Dendritic cell treated with granulocyte-macrophage colony-stimulating factor and Interleukin-4, amounts not matched to agents 40 ng/mL and 50 ng/mL, for 4 days (primary cell): Measurements from ENCODE around the gene GNL1.
"Not testable (repeated sequence)": the region's sequence is repeated elsewhere in the genome, so short reads cannot be mapped to it uniquely, and the experiment has no call there.

Experiments
- H3K27ac Mint-ChIP-seq: one replicate; pipeline ENCODE4 v1.8.0; 2022; ENCODE audit warnings: mild to moderate bottlenecking, mixed read lengths
- H3K27me3 Mint-ChIP-seq: one replicate; pipeline ENCODE4 v1.8.0; 2022; ENCODE audit warnings: mild to moderate bottlenecking, mixed read lengths
- H3K36me3 Mint-ChIP-seq: one replicate; pipeline ENCODE4 v1.8.0; 2022; ENCODE audit warnings: low read depth, mixed read lengths
- H3K4me1 Mint-ChIP-seq: one replicate; pipeline ENCODE4 v1.8.0; 2022; ENCODE audit warnings: low read depth, mixed read lengths
- H3K4me3 Mint-ChIP-seq: one replicate; pipeline ENCODE4 v1.8.0; 2022; ENCODE audit warnings: mild to moderate bottlenecking, moderate library complexity, mixed read lengths
- H3K9me3 Mint-ChIP-seq: one replicate; pipeline ENCODE4 v1.8.0; 2022; ENCODE audit warnings: mixed read lengths
- intact Hi-C: fragments of 100-400 bp; cut with micrococcal nuclease; formaldehyde crosslinking; loops from one replicate; pipeline ENCODE4 v1.15.0; 2022

GNL1 gene

GRCh38 chr6:30511169-30511546, 45.1 kb downstream of the GNL1 start:
- peak overlapping the region; percentile 70 for H3K27ac Mint-ChIP-seq
- no peak overlapping the region for H3K4me3 Mint-ChIP-seq
- H3K36me3 Mint-ChIP-seq, result no peaks in the 10 kb centered on the region
- H3K4me1 Mint-ChIP-seq, result peaks cover 61% of the 10 kb centered on the region
- no peaks in the 10 kb centered on the region for H3K27me3 Mint-ChIP-seq
- H3K9me3 Mint-ChIP-seq, result no peaks in the 10 kb centered on the region
- intact Hi-C loops, result no loop called here

DNA sequence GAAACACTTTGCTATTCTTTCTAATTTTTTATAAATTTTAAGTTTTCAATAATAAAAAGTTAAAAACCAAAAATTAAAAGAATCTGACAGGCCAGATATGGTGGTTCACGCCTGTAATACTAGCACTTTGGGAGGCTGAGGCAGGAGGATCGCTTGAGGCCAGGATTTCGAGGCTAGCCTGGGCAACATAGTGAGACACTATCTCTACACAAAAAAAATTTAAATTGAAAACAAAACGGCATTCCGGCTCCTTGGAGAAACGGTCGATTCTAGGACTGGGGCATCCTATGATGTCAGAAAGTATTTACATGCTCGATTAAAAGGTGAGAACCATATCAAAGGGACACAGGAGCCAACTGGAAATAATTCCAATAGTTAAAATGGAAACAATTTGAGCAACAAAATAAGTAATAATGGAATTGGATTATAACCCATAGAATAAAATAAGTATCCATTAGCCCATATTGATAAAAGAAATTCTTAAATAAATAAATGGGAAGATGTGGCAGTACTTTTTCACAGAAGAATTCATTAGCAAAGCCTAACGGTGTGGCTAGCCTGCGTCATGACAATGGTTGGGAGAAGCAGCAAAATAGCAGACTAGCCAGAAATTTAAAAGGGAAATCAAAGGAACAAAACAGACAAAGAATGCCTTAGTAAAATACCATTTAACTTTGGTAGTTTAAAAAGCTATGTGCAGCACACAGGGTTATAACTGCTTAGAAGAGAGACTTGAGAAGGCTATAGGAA, 45.7 kb downstream of the GNL1 start:
- Mint-ChIP-seq H3K9me3 (no peaks in the 10 kb centered on the region), H3K4me3 (no peak overlapping the region), H3K4me1 (peaks cover 57% of the 10 kb centered on the region), H3K27ac (peak overlapping the region; percentile 70), H3K27me3 (no peaks in the 10 kb centered on the region), H3K36me3 (no peaks in the 10 kb centered on the region)
- intact Hi-C loops, result no loop called here

DNA sequence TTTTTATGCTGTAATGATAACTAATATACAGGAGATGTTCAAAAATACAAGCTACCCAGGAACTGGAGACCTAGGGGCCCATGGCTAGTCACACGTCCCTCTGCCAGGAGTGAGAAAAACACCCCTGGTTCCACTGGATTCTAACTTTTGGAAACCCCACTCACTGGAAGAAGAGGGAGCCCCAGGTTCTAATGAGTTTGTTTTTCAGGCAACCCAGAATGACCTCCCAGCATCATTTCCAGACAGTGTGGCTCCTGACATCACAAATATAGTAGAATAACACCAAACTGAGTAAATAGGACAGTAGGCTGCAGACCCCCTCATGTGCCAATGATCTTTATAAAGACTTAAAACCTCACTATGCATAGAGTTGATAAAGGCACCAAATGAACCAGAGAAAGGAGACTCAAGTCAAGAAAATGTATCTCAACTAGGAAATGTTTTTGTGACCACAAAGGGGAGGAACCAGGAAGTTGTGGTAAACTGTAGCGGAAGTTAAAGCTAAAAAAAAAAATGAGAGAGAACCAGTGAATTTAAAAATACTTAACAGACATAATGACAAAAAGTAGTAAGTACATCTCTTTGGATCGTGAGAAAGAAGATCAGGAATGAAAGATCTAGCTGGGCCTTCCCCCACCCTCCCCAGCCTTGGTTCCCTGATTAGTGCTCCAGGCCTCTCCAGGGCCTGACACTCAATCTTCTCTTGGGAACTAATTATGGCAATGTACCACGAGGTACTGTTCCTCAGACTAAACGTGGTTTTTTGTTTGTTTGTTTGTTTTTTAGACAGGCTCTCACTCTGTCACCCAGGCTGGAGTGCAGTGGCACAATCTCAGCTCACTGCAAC, 47.2 kb downstream of the GNL1 start:
- Mint-ChIP-seq H3K4me3 (peak overlapping the region; percentile 34), H3K4me1 (peaks cover 45% of the 10 kb centered on the region), H3K27me3 (no peaks in the 10 kb centered on the region), H3K9me3 (no peaks in the 10 kb centered on the region), H3K27ac (peak overlapping the region; percentile 82), H3K36me3 (no peaks in the 10 kb centered on the region)
- intact Hi-C loops, result no loop called here

DNA sequence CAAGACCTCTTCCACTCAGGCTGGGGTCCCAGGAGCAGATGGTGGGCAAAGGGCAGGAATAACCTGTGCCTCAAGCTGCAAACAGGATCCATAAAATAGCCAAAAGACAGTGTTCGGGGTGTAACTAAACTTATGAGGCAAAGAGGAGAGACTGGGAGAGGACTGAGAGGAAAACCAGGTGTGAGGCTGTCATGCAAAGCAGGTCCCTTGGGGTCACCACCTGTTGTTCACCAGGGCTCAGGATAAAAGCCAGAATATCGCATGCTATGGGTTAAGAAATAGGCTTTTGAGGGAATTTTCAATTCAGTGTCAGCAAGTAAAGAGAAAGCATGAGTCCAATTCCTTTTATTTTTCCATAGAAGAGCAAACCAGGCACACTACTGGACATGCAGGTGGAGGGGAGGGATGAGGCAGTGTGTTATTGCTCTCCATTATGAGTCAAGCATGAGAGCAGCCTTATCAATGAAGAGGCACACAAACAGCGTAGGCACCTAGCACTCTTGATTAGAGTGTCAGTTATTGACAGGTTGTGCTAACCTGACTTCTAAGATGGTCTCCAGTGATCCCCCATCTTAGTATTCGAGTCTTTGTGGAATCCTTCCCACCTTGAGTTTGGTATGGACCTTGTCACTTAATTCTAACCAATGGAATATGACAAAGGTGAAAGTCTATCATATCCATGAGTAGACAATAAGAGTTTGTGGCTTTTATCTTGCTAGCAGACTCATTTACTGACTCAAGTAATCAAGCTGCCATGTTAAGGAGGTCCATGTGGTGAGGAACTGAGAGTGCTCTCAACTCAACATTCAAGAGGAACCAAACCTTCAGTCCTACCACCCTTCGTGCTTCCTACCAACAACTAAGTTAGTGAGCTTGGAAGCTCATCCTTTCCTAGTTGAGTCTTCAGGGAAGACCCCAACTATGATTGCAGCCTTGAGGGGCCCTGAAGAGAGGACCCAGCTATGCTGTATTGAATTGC, 48.2 kb downstream of the GNL1 start:
- intact Hi-C loops, result no loop called here
- Mint-ChIP-seq H3K4me1 (peaks cover 45% of the 10 kb centered on the region), H3K27me3 (no peaks in the 10 kb centered on the region), H3K36me3 (no peaks in the 10 kb centered on the region), H3K9me3 (no peaks in the 10 kb centered on the region), H3K4me3 (peak overlapping the region; percentile 13), H3K27ac (peak overlapping the region; percentile 82)

DNA sequence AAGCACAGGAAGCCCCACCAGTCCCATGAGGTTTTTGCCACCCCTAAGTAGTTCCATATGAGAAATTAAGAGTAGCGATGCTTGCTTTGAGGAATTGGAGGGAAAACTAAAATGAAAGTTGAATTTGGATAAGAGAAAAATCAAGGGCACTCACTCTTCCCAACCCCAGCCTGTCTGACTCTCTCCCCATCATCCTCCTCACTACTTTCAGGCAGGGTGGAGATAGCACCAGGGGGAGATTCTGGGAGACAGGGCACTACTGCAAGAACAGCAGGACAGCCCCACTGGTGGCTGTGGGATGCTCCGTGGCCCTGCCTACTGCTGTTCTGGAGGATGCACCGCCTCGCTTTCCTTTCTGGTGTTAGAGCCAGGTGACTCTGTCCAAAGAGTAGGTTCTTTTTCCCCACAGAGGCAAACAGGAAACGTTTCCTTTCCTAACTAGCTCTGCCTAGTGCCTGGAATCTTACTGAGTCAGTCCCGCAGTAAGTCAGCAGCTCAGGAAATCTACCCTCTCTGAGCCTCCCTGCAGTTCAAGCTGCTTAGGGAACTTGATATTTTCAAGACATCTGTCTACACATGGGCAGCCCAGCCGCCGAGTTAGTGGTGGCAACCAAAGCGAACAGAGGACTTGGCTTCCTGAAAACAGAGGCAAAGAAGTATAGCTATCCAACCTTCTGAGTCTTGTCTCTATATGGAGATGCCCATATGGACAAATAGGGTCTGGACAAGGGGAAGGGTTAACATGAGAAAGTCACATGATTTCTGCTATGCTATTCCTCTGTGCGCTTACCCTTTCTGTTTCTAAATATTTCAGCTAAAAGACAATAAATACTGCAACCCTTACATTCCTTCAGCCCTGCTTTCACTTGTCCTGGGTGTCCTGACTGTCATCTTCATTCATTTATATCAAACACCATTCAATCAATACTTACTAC, 55.6 kb downstream of the GNL1 start:
- Mint-ChIP-seq H3K9me3 (no peaks in the 10 kb centered on the region), H3K4me1 (peaks cover 33% of the 10 kb centered on the region), H3K27ac (no peak overlapping the region), H3K36me3 (no peaks in the 10 kb centered on the region), H3K4me3 (no peak overlapping the region), H3K27me3 (no peaks in the 10 kb centered on the region)
- intact Hi-C loops, result no loop called here

DNA sequence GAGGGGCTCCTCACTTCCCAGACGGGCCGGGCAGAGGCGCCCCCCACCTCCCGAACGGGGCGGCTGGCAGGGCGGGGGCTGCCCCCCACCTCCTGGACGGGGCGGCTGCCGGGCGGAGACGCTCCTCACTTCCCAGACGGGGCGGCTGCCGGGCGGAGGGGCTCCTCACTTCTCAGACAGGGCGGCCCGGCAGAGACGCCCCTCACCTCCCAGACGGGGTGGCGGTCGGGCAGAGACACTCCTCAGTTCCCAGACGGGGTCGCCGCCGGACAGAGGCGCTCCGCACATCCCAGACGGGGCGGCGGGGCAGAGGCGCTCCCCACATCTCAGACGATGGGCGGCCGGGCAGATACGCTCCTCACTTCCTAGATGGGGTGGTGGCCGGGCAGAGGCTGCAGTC, 57.6 kb downstream of the GNL1 start:
- H3K4me3 Mint-ChIP-seq, H3K9me3 Mint-ChIP-seq, H3K27ac Mint-ChIP-seq, intact Hi-C loops, H3K36me3 Mint-ChIP-seq, H3K27me3 Mint-ChIP-seq: not testable (repeated sequence)
- H3K4me1 Mint-ChIP-seq, result peaks cover 51% of the 10 kb centered on the region

- H3K9me3 Mint-ChIP-seq, result no peaks in the 10 kb centered on the region
- no peak overlapping the region for H3K4me3 Mint-ChIP-seq
- peaks cover 59% of the 10 kb centered on the region for H3K4me1 Mint-ChIP-seq
- peaks cover 19% of the 10 kb centered on the region for H3K36me3 Mint-ChIP-seq
- H3K27me3 Mint-ChIP-seq, result no peaks in the 10 kb centered on the region
- H3K27ac Mint-ChIP-seq, result peak overlapping the region; percentile 75
- intact Hi-C loops, result loop anchor here (2.0 kb wide), 1 partner anchor 35 kb away; no protein-coding TSS in a partner anchor
Measured at GRCh38 chr6:30497714-30498113, 58.6 kb downstream of the GNL1 start.

- not testable (repeated sequence) for H3K27me3 Mint-ChIP-seq, H3K4me3 Mint-ChIP-seq, H3K9me3 Mint-ChIP-seq
- Mint-ChIP-seq H3K27ac (peak overlapping the region; percentile 75), H3K4me1 (peaks cover 64% of the 10 kb centered on the region), H3K36me3 (peaks cover 24% of the 10 kb centered on the region)
- intact Hi-C loops, result loop anchor here (2.0 kb wide), 1 partner anchor 36 kb away; no protein-coding TSS in a partner anchor
Measured at GRCh38 chr6:30497261-30497599, 59.1 kb downstream of the GNL1 start.

DNA sequence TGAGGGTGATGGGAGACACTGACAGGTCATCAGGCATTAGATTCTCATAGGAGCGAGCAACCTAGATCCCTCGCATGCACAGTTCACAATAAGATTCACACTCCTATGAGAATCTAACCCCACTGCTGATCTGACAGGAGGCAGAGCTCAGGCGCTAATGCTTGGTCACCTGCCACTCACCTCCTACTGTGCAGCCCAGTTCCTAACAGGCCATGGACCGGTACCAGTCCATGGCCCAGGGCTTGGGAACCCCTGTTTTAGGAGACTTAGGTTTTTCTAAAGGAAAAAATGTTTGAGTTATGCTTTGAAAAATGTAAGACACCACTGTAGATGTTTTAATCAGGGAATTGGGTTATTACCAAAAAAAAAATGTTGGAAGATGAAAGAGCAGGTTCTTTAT, 60.3 kb downstream of the GNL1 start:
- Mint-ChIP-seq H3K27me3 (no peaks in the 10 kb centered on the region), H3K4me1 (peaks cover 73% of the 10 kb centered on the region), H3K36me3 (peaks cover 36% of the 10 kb centered on the region), H3K9me3 (no peaks in the 10 kb centered on the region), H3K27ac (peak overlapping the region; percentile 75), H3K4me3 (no peak overlapping the region)
- intact Hi-C loops, result loop anchor here (2.0 kb wide), 1 partner anchor 37 kb away; no protein-coding TSS in a partner anchor

GRCh38 chr6:30495060-30495459, 61.2 kb downstream of the GNL1 start:
- peak overlapping the region; percentile 75 for H3K27ac Mint-ChIP-seq
- peaks cover 46% of the 10 kb centered on the region for H3K36me3 Mint-ChIP-seq
- H3K4me3 Mint-ChIP-seq, intact Hi-C loops, H3K27me3 Mint-ChIP-seq, H3K9me3 Mint-ChIP-seq: not testable (repeated sequence)
- H3K4me1 Mint-ChIP-seq, result peaks cover 73% of the 10 kb centered on the region

DNA sequence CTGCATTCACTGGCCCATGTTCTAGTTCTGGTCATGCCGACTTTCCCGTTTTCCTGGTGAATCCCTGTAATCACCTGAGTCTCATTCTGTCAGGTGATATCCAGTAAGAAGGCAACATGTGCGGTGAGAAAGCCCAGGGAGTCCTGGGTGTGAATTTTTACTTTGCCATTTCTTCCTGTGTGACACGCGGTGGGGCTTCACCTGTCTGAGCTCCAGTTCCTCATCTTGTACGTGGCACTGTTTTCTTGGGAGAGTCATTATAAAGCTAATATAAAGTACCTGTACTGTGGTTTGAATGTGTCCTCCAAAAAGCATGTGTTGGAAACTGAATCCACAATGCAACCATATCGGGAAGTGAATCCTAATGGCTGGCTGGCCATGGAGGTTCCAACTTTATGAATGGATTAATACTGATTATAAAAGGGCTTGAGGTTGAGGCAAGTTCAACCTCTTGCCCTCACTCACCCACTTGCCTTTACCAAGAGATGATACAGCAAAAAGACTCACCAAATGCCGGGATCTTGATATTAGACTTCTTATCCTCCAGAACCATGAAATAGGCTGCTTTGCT, 61.9 kb downstream of the GNL1 start:
- Mint-ChIP-seq H3K4me3 (no peak overlapping the region), H3K27me3 (no peaks in the 10 kb centered on the region), H3K4me1 (peaks cover 75% of the 10 kb centered on the region), H3K9me3 (no peaks in the 10 kb centered on the region), H3K27ac (peak overlapping the region; percentile 12), H3K36me3 (peaks cover 52% of the 10 kb centered on the region)
- intact Hi-C loops, result no loop called here

DNA sequence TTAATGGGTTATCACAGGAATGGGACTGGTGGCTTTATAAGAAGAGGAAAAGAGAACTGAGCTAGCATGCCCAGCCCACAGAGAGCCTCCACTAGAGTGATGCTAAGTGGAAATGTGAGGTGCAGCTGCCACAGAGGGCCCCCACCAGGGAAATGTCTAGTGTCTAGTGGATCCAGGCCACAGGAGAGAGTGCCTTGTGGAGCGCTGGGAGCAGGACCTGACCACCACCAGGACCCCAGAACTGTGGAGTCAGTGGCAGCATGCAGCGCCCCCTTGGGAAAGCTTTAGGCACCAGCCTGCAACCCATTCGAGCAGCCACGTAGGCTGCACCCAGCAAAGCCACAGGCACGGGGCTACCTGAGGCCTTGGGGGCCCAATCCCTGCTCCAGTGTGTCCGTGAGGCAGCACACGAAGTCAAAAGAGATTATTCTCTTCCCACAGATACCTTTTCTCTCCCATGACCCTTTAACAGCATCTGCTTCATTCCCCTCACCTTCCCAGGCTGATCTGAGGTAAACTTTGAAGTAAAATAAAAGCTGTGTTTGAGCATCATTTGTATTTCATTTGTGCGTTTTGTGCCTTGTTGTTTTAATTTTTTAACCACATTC, 62.5 kb downstream of the GNL1 start:
- Mint-ChIP-seq H3K27ac (peak overlapping the region; percentile 12), H3K36me3 (peaks cover 56% of the 10 kb centered on the region), H3K4me1 (peaks cover 75% of the 10 kb centered on the region), H3K27me3 (no peaks in the 10 kb centered on the region), H3K4me3 (no peak overlapping the region), H3K9me3 (no peaks in the 10 kb centered on the region)
- intact Hi-C loops, result no loop called here
